GM18909 (cell line): ENCODE results near the gene COL20A1.

Experiments used
- ATAC-seq: cut with Tn5 transposase; IDR thresholded peaks from one replicate; pipeline ENCODE4 v1.9.1; 2021; ENCODE audit warnings: mild to moderate bottlenecking; ENCODE audit not compliant: unreplicated experiment, poor library complexity

COL20A1 gene

GRCh38 chr20:63344616-63345327 lies 51.8 kb downstream of the COL20A1 start:
- ATAC-seq, result no peak

GRCh38 chr20:63345328-63346100 lies 52.5 kb downstream of the COL20A1 start:
- ATAC-seq, result no peak

- no peak for ATAC-seq
Observed at GRCh38 chr20:63346131-63347080, 53.4 kb downstream of the COL20A1 start.

DNA sequence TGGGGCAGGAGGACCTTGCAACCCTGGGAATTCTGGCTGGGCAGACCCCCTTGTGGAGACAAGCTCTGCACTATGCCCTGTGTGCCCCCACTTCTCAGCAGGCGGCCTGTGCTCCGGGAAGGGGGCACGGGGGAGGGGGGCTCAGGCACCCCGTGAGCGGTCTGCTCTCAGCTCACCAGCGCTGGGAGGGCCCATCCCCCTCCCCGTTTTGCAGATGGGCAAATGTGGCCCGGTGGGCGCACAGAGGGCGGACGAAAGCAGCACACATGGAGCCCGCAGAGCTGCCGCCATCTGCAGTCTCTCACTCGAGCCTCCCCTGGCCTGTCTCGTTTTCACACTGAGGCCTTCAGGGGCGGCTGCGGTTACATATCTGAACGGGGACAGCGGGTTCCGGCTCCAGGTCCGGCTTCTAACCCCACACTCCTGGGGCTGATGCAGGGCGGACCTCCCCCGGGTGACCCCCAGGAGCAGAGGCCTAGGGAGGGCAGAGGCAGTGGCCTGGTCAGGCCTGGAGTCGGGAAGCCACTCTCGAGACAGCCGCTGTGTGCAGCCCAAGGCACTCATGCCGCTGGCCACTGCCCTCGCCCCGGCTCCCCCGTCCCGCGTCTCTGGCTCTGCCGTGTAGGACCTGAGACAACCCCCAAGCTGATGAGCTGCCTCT lies 54.2 kb downstream of the COL20A1 start:
- no peak for ATAC-seq

GRCh38 chr20:63347950-63348827 lies 55.2 kb downstream of the COL20A1 start:
- ATAC-seq, result no peak

- no peak for ATAC-seq
Observed at GRCh38 chr20:63348828-63349515, 56.0 kb downstream of the COL20A1 start.

- ATAC-seq, result no peak
Observed at GRCh38 chr20:63349516-63349895, 56.5 kb downstream of the COL20A1 start.

GRCh38 chr20:63350196-63350595 lies 57.2 kb downstream of the COL20A1 start:
- no peak for ATAC-seq

GRCh38 chr20:63350597-63351325 lies 57.8 kb downstream of the COL20A1 start:
- ATAC-seq, result no peak

- ATAC-seq, result no peak
Observed at GRCh38 chr20:63351326-63351700, 58.3 kb downstream of the COL20A1 start.

GRCh38 chr20:63351811-63352591 lies 59.0 kb downstream of the COL20A1 start:
- ATAC-seq, result no peak

- ATAC-seq, result no peak
Observed at GRCh38 chr20:63352811-63353221, 59.8 kb downstream of the COL20A1 start.

DNA sequence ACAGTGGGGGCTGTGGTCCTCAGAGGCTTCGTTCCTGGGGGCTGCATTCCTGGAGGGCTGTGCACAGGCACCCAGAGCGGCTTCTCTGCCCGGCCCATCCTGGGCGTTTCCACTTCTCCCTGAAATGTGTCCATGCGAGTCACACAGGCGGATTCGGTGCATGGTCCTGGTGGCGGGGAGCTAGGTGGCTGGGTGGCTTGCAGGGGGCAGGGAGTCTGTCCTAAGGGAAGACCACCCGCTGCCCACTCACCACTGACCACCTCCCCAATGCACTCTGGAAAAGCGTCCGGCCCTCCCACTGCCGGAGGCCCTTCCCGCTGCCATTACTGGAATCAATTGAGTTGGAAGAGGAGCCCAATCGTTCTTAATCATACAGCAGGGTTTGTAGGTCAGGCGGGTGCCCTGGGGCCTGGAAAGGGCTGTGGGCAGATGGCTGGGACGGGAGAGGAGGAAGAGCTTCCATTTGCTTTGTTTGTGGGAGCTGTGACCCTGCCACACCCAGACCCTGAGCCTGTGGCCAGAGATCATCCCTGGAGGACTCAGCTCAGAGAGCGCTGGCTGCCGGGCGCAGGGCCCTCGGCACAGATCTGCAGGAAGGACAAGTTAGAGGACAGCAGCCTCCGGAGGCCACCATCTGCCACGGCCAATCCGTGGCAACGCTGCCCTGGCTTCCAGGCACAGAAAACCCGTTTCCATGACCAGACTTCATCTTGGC lies 61.8 kb downstream of the COL20A1 start:
- no peak for ATAC-seq

DNA sequence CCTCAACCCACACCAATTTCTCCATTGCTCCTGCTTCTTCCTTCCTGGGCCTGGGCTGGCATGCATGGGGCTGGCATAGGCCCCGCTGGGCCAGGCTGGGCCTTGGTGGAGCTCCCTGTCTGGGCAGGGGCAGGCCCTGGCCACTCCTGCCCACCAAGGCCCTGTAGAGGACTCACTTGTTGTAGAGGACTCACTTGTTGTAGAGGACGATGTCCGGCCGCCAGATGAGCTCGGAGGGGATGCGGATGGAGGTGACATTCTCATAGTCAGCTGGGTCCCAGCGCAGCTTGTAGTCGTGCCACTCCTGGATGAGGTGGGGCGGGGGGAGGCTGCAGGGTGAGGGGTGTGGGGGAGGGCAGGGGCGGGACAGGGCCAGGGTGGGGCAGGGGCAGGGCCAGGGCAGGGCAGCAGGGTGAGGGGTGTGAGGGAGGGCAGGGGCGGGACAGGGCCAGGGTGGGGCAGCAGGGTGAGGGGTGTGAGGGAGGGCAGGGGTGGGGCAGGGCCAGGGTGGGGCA lies 62.9 kb downstream of the COL20A1 start:
- no peak for ATAC-seq

- no peak for ATAC-seq
Observed at GRCh38 chr20:63356511-63356910, 63.5 kb downstream of the COL20A1 start.
